Stomach (tissue), 9 donors: ENCODE results near the gene GET4. TPM values are rescaled to one million over a fixed set of nuclear protein-coding genes. Genes with fewer than 3 reads are reported as not detected.

Experiments
- DNase-seq, 2 donors: peaks; one replicate each; pipeline versions ENCODE4 v3.0.0 to v3.0.0-alpha.2; 2013 to 2019
- H3K27ac ChIP-seq, 5 donors: fragments of 200-600 bp in 4 of 5; sonication (generic) in 4 of 5; one replicate each; pipeline ENCODE4 v1.5.1; 2013 to 2019; ENCODE audit warnings: mild to moderate bottlenecking in 1 of 5, moderate library complexity in 1 of 5
- H3K27me3 ChIP-seq, 3 donors: fragments of 200-600 bp; sonication (generic); one replicate each; pipeline ENCODE4 v1.5.1; 2017 to 2019; ENCODE audit warnings: mixed run types in 1 of 3
- H3K36me3 ChIP-seq, 4 donors: fragments of 200-600 bp; sonication (generic); 1 replicate in 3 of 4; 2 replicates in 1 of 4; pipeline ENCODE4 v1.5.1; 2016 to 2019
- H3K4me1 ChIP-seq, 4 donors: fragments of 200-600 bp; sonication (generic); one replicate each; pipeline ENCODE4 v1.5.1; 2016 to 2019
- H3K4me3 ChIP-seq, 4 donors: fragments of 200-600 bp; sonication (generic) in 3 of 4; one replicate each; pipeline ENCODE4 v1.5.1; 2016 to 2019; ENCODE audit warnings: mild to moderate bottlenecking in 1 of 4
- H3K9me3 ChIP-seq, 4 donors: fragments of 200-600 bp; sonication (generic); one replicate each; pipeline ENCODE4 v1.5.1; 2016 to 2019
- CTCF ChIP-seq, 7 experiments: fragments of 450-650 bp in 4 of 7; fragments of 200-600 bp in 3 of 7; sonication (generic) in 3 of 7; IDR thresholded peaks; one replicate each; pipeline ENCODE4 v1.5.1; 2016 to 2019; ENCODE audit warnings: antibody characterized with exemption in 7 of 7, control low read depth in 2 of 7, mild to moderate bottlenecking in 1 of 7
- EP300 ChIP-seq: sonication (generic); formaldehyde crosslinking; IDR thresholded peaks from one replicate; pipeline ENCODE4 v1.6.1; 2017; ENCODE audit warnings: antibody characterized with exemption
- POLR2A ChIP-seq, 4 donors: fragments of 450-650 bp; IDR thresholded peaks; one replicate each; pipeline ENCODE4 v1.6.1; 2016; ENCODE audit warnings: antibody characterized with exemption in 4 of 4, control low read depth in 2 of 4, mild to moderate bottlenecking in 1 of 4, moderate library complexity in 1 of 4
- POLR2AphosphoS5 ChIP-seq, 3 donors: sonication (generic); formaldehyde crosslinking; IDR thresholded peaks; one replicate each; pipeline ENCODE4 v1.6.1; 2016; ENCODE audit warnings: antibody characterized with exemption in 3 of 3
- WGBS, 5 donors: extraction: QIAGEN DNeasy Blood & Tissue Kit in 3 of 5; methylation state at CpG; one replicate each; pipeline versions ENCODE4 v1.1.5 to v1.1.7; 2013 to 2018; 5-methylcytosine and 5-hydroxymethylcytosine counted together
- intact Hi-C: fragments of 100-400 bp; cut with DNase I; formaldehyde crosslinking; loops from one replicate; pipeline ENCODE4 v1.15.1; 2023; ENCODE audit warnings: low total_unique reads
- polyA plus RNA-seq, 3 donors: library from polyadenylated mRNA; stranded (reverse); fragments of 200-250 nt; gene quantifications; one replicate each; pipeline ENCODE4 v1.2.3, GENCODE V29; 2013
- total RNA-seq, 5 donors: library from RNA; depleted of rRNA; stranded (reverse); fragments of >200 nt; gene quantifications; one replicate each; pipeline versions ENCODE4 v1.1.0 to v1.2.3, GENCODE V29; 2014 to 2016
- donor health status: healthy with polysubstance abuse.
- donor health status: Bipolar disorder and iron deficiency.
- donor health status: healthy.

The GET4 gene
- total and polyA plus RNA-seq, 8 donors: 22.4 to 140 (median 46.6) TPM

DNA sequence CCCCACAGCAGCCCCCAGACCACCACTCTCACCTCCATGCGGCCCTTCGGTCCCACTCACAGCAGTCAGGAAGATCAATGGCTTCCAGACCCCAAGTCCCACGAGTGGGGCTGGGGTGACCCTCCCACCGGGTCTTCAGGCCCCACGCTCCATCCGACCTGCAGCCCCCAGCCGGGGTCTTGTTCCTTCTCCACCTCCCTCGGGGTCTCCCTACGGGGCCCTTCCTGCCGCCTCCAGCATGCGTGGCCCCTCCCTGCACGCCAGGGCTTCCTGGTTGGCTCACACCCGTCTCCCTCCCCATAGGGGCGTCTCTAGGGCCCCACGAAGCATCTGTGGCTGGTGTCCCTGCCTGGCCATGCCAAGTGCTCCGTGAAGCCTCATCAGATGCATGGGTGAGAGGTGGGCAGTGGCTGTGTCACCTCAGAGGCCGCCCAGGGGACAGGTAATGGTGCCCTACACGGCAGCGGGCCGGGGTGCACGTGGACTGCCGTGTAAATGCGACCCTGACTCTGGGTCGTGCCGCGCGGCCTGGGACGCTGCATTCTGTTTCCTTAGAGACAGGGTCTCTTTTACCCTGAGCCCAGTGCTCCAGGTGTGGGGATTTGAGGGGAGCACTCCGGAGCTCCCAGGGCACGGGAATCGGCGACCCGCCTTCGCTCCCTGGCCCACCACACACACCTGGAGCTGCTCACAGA is 58.3 kb downstream of the GET4 start:
- H3K9me3 ChIP-seq: no peaks in the 10 kb centered on the region
- H3K4me3 ChIP-seq: no peak overlapping the region
- no peak overlapping the region for H3K27ac ChIP-seq
- no peak for TF ChIP-seq CTCF (IDR thresholded peaks at IDR 0.05)
- TF ChIP-seq POLR2AphosphoS5 (IDR thresholded peaks at IDR 0.05): no peak
- no peak for TF ChIP-seq POLR2A (IDR thresholded peaks at IDR 0.05)
- TF ChIP-seq EP300: no peak
- intact Hi-C loops: no loop called here
- no peaks in the 10 kb centered on the region for H3K27me3 ChIP-seq
- H3K36me3 ChIP-seq: peaks cover 0 to 32% (median 10%) of the 10 kb centered on the region in 4 donors
- 74 to 93% (median 84%) methylated on average over 14 to 34 of the region's 34 CpGs for WGBS, 5 donors
- DNase-seq: no peak
- H3K4me1 ChIP-seq: peaks cover 0 to 17% (median 0%) of the 10 kb centered on the region in 4 donors

GRCh38 chr7:935164-935873 is 59.0 kb downstream of the GET4 start:
- Histone ChIP-seq H3K36me3 (peaks cover 0 to 32% (median 10%) of the 10 kb centered on the region in 4 donors), H3K4me3 (no peak overlapping the region), H3K27me3 (no peaks in the 10 kb centered on the region), H3K9me3 (no peaks in the 10 kb centered on the region), H3K4me1 (peaks cover 0 to 17% (median 0%) of the 10 kb centered on the region in 4 donors), H3K27ac (no peak overlapping the region)
- DNase-seq: no peak
- intact Hi-C loops: no loop called here
- WGBS, 5 donors: 82 to 86% (median 83%) methylated on average over 29 to 46 of the region's 46 CpGs
- TF ChIP-seq POLR2AphosphoS5 (IDR thresholded peaks at IDR 0.05) (no peak), POLR2A (IDR thresholded peaks at IDR 0.05) (no peak), EP300 (no peak), CTCF (IDR thresholded peaks at IDR 0.05) (no peak)

- Histone ChIP-seq H3K27me3 (no peaks in the 10 kb centered on the region), H3K9me3 (peaks cover 0 to 5% (median 0%) of the 10 kb centered on the region in 4 donors), H3K4me1 (peaks cover 0 to 17% (median 0%) of the 10 kb centered on the region in 4 donors), H3K27ac (no peak overlapping the region), H3K36me3 (peaks cover 0 to 32% (median 10%) of the 10 kb centered on the region in 4 donors), H3K4me3 (no peak overlapping the region)
- no peak for DNase-seq
- intact Hi-C loops: no loop called here
- 90 to 96% (median 93%) methylated on average over 23 to 28 of the region's 28 CpGs for WGBS, 5 donors
- no peak for TF ChIP-seq CTCF (IDR thresholded peaks at IDR 0.05)
Measured at GRCh38 chr7:935874-936385, 59.6 kb downstream of the GET4 start.

DNA sequence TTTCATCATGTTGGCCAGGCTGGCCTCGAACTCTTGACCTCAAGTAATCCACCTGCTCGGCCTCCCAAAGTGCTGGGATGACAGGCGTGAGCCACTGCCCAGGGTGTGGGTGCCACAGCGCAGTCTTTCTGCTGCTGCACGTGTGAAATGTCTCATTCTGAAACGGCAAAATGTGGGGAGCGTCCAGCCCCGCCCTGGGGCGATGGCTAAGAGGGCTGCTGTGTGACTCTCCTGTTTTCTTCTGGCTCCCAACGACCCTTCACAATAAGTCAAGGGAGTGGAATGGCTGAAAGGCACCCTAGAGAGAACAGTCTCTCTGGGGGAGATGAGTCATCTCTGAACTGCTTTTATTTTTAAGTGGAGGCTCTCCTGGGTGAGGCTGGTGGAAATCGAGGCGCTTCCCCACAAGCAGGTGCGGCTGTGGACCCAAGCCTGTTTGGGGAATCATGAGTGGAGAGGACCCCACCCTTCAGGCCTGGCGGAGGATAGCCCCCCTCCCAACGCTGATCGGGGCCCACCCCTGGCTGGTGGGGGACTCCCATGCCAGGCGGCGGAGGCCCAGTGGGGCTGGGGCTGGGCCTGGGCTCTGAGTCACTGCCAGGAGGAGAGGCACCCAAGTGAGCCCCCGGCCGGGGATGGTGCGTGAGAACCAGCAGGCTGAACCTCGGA is 60.2 kb downstream of the GET4 start:
- 64 to 77% (median 75%) methylated on average over 14 to 22 of the region's 22 CpGs for WGBS, 5 donors
- peaks cover 0 to 32% (median 10%) of the 10 kb centered on the region in 4 donors for H3K36me3 ChIP-seq
- no peak for DNase-seq

More for the DNA sequence above, 60.2 kb downstream of the GET4 start:
- intact Hi-C loops: no loop called here
- TF ChIP-seq POLR2AphosphoS5 (IDR thresholded peaks at IDR 0.05) (no peak), CTCF (IDR thresholded peaks at IDR 0.05) (no peak), POLR2A (IDR thresholded peaks at IDR 0.05) (no peak), EP300 (no peak)
- Histone ChIP-seq H3K9me3 (peaks cover 0 to 8% (median 0%) of the 10 kb centered on the region in 4 donors), H3K4me3 (no peak overlapping the region), H3K4me1 (peaks cover 0 to 15% (median 0%) of the 10 kb centered on the region in 4 donors), H3K27ac (no peak overlapping the region), H3K27me3 (no peaks in the 10 kb centered on the region)
